GM21360 (cell line): ENCODE results near the gene KRTAP19-4.
"Not testable (repeated sequence)": the region's sequence is repeated elsewhere in the genome, so short reads cannot be mapped to it uniquely, and the experiment has no call there.

Experiments used
- ATAC-seq: cut with Tn5 transposase; IDR thresholded peaks from one replicate; pipeline ENCODE4 v1.9.1; 2021; ENCODE audit warnings: mild to moderate bottlenecking, moderate library complexity; ENCODE audit not compliant: unreplicated experiment

KRTAP19-4 gene

GRCh38 chr21:30497065-30497464, at the start of gene KRTAP19-4:
TSS of gene KRTAP19-4 (minus strand) at chr21:30497165. CDS start at chr21:30497110, 55 bp downstream.
- ATAC-seq = no peak

GRCh38 chr21:30541764-30542163, 44.8 kb upstream of the KRTAP19-4 start, which contains the start of gene KRTAP19-6:
TSS of gene KRTAP19-6 (minus strand) at chr21:30541864. CDS start at chr21:30541833, 31 bp downstream.
- no peak for ATAC-seq

GRCh38 chr21:30518876-30519275, 21.9 kb upstream of the KRTAP19-4 start:
- ATAC-seq = no peak

- ATAC-seq = no peak
Measured at GRCh38 chr21:30515681-30516080, 18.7 kb upstream of the KRTAP19-4 start.

- not testable (repeated sequence) for ATAC-seq
Measured at GRCh38 chr21:30505621-30506205, 8.7 kb upstream of the KRTAP19-4 start.

GRCh38 chr21:30502041-30502440, 5.1 kb upstream of the KRTAP19-4 start, which contains the start of gene KRTAP19-5:
TSS of gene KRTAP19-5 (minus strand) at chr21:30502141. CDS start at chr21:30502090, 51 bp downstream.
- ATAC-seq = no peak

GRCh38 chr21:30491963-30492428, 5.0 kb downstream of the KRTAP19-4 start, which contains the start of gene KRTAP19-3:
TSS of gene KRTAP19-3 (minus strand) at chr21:30492013. CDS start at chr21:30491957, 56 bp downstream.
- no peak for ATAC-seq

GRCh38 chr21:30487336-30487735, 9.6 kb downstream of the KRTAP19-4 start, which contains the start of gene KRTAP19-2:
TSS of gene KRTAP19-2 (minus strand) at chr21:30487436. CDS start at chr21:30487348, 88 bp downstream.
- no peak for ATAC-seq

GRCh38 chr21:30486180-30486579, 10.8 kb downstream of the KRTAP19-4 start:
- ATAC-seq = no peak

- no peak for ATAC-seq
Measured at GRCh38 chr21:30482130-30482529, 14.8 kb downstream of the KRTAP19-4 start.

GRCh38 chr21:30480145-30480544, 16.8 kb downstream of the KRTAP19-4 start, which contains the start of gene KRTAP19-1:
TSS of gene KRTAP19-1 (minus strand) at chr21:30480367. CDS start at chr21:30480317, 50 bp downstream.
- no peak for ATAC-seq

GRCh38 chr21:30479259-30479658, 17.7 kb downstream of the KRTAP19-4 start:
- ATAC-seq = no peak

- ATAC-seq = no peak
Measured at GRCh38 chr21:30478004-30478403, 19.0 kb downstream of the KRTAP19-4 start.

GRCh38 chr21:30468900-30469714, 27.9 kb downstream of the KRTAP19-4 start:
- ATAC-seq = no peak

GRCh38 chr21:30463713-30464112, 33.3 kb downstream of the KRTAP19-4 start:
- no peak for ATAC-seq

- no peak for ATAC-seq
Measured at GRCh38 chr21:30448514-30448913, 48.5 kb downstream of the KRTAP19-4 start.

GRCh38 chr21:30447056-30447455, 49.9 kb downstream of the KRTAP19-4 start:
- ATAC-seq = no peak
